Lower leg skin (tissue), 3 donors: ENCODE data around the gene GRHL1.

Experiments
- POLR2A ChIP-seq, 2 donors: fragments of 450-650 bp; IDR thresholded peaks; one replicate each; pipeline ENCODE4 v1.6.1; 2016 to 2017; ENCODE audit warnings: antibody characterized with exemption in 2 of 2, mild to moderate bottlenecking in 1 of 2, moderate library complexity in 1 of 2
- TF ChIP-seq, protein P1 (sequence below), 3 donors: fragments of 450-650 bp; IDR thresholded peaks; one replicate each; pipeline ENCODE4 v1.5.1; 2016; ENCODE audit warnings: antibody characterized with exemption in 3 of 3, mild to moderate bottlenecking in 3 of 3, moderate library complexity in 2 of 3

DNA sequence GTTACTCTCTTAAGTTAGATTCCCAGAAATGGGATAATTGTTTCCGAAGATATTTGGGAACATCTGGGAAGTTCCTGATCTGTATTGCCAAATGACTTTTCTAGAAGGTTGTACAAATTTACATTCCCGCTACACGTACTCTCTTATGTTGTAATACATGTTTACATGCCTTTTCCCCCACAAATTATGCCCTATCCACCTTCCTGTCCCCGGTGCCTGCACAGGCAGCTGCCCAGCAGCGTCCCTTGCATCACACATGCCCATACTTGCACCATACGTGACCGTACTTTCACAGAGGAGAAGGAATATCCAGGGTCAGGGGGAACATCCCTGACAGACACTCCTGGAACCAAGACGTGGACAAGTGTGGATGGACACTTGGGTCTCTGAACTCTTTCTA, 67.7 kb downstream of the GRHL1 start:
- TF ChIP-seq, protein P1, sequence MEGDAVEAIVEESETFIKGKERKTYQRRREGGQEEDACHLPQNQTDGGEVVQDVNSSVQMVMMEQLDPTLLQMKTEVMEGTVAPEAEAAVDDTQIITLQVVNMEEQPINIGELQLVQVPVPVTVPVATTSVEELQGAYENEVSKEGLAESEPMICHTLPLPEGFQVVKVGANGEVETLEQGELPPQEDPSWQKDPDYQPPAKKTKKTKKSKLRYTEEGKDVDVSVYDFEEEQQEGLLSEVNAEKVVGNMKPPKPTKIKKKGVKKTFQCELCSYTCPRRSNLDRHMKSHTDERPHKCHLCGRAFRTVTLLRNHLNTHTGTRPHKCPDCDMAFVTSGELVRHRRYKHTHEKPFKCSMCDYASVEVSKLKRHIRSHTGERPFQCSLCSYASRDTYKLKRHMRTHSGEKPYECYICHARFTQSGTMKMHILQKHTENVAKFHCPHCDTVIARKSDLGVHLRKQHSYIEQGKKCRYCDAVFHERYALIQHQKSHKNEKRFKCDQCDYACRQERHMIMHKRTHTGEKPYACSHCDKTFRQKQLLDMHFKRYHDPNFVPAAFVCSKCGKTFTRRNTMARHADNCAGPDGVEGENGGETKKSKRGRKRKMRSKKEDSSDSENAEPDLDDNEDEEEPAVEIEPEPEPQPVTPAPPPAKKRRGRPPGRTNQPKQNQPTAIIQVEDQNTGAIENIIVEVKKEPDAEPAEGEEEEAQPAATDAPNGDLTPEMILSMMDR (IDR thresholded peaks at IDR 0.05), result no peak
- no peak for TF ChIP-seq POLR2A (IDR thresholded peaks at IDR 0.05)
